Type B pancreatic cell (in vitro differentiated cells): ENCODE data around the gene ABCB8. TPM values are rescaled to one million over a fixed set of nuclear protein-coding genes. Genes with fewer than 3 reads are reported as not detected.
A peak's percentile ranks its signal among the peaks of the same experiment; 100 is the strongest.

Experiments used
- DNase-seq: peaks from one replicate; pipeline ENCODE4 v3.0.0; 2021; ENCODE audit warnings: mixed read lengths; ENCODE audit not compliant: unreplicated experiment; ENCODE audit errors: extremely low spot score
- H3K27ac Mint-ChIP-seq: 2 replicates; pipeline ENCODE4 v1.8.0; 2021; ENCODE audit warnings: mild to moderate bottlenecking, mixed read lengths
- H3K27me3 Mint-ChIP-seq: 2 replicates; pipeline ENCODE4 v1.8.0; 2021; ENCODE audit warnings: mixed read lengths
- H3K36me3 Mint-ChIP-seq: 2 replicates; pipeline ENCODE4 v1.8.0; 2021; ENCODE audit warnings: mixed read lengths
- H3K4me1 Mint-ChIP-seq: one replicate; pipeline ENCODE4 v1.8.0; 2021; ENCODE audit warnings: mixed read lengths; ENCODE audit not compliant: unreplicated experiment
- H3K4me3 Mint-ChIP-seq: 2 replicates; pipeline ENCODE4 v1.8.0; 2021; ENCODE audit warnings: mild to moderate bottlenecking, mixed read lengths
- H3K9me3 Mint-ChIP-seq: 2 replicates; pipeline ENCODE4 v1.8.0; 2021; ENCODE audit warnings: mixed read lengths
- total RNA-seq: library from RNA; stranded (reverse); gene quantifications from 2 replicates; pipeline ENCODE4 v1.2.1, GENCODE V29; 2021; ENCODE audit warnings: low replicate concordance
- TF ChIP-seq, protein P1 (sequence below): fragments of 200-600 bp; sonication (generic); conservative IDR thresholded peaks from 2 replicates; pipeline ENCODE4 v1.5.0; 2021; ENCODE audit warnings: antibody characterized with exemption, mild to moderate bottlenecking

Gene ABCB8
- total RNA-seq, 1 donor from 2014 or later, result 45.5 TPM

DNA sequence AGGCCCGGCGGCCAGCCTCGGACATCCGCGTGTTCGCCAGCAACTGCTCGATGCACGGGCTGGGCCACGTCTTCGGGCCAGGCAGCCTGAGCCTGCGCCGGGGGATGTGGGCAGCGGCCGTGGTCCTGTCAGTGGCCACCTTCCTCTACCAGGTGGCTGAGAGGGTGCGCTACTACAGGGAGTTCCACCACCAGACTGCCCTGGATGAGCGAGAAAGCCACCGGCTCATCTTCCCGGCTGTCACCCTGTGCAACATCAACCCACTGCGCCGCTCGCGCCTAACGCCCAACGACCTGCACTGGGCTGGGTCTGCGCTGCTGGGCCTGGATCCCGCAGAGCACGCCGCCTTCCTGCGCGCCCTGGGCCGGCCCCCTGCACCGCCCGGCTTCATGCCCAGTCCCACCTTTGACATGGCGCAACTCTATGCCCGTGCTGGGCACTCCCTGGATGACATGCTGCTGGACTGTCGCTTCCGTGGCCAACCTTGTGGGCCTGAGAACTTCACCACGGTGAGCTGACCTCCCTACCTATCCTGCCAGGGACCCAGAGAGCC lies 20.7 kb downstream of the ABCB8 start:
- Mint-ChIP-seq H3K9me3 (no peaks in the 10 kb centered on the region), H3K27me3 (peaks cover 20% of the 10 kb centered on the region), H3K36me3 (peaks cover 4% of the 10 kb centered on the region), H3K4me1 (peaks cover 5% of the 10 kb centered on the region), H3K27ac (no peak overlapping the region), H3K4me3 (no peak overlapping the region)
- no peak for DNase-seq
- TF ChIP-seq, protein P1, sequence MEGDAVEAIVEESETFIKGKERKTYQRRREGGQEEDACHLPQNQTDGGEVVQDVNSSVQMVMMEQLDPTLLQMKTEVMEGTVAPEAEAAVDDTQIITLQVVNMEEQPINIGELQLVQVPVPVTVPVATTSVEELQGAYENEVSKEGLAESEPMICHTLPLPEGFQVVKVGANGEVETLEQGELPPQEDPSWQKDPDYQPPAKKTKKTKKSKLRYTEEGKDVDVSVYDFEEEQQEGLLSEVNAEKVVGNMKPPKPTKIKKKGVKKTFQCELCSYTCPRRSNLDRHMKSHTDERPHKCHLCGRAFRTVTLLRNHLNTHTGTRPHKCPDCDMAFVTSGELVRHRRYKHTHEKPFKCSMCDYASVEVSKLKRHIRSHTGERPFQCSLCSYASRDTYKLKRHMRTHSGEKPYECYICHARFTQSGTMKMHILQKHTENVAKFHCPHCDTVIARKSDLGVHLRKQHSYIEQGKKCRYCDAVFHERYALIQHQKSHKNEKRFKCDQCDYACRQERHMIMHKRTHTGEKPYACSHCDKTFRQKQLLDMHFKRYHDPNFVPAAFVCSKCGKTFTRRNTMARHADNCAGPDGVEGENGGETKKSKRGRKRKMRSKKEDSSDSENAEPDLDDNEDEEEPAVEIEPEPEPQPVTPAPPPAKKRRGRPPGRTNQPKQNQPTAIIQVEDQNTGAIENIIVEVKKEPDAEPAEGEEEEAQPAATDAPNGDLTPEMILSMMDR, result no peak

- Mint-ChIP-seq H3K4me3 (no peak overlapping the region), H3K27ac (no peak overlapping the region), H3K4me1 (peaks cover 6% of the 10 kb centered on the region), H3K36me3 (peaks cover 4% of the 10 kb centered on the region), H3K27me3 (peaks cover 20% of the 10 kb centered on the region), H3K9me3 (no peaks in the 10 kb centered on the region)
- TF ChIP-seq, protein P1, result no peak
- no peak for DNase-seq
Observed at GRCh38 chr7:151051108-151051507, 22.9 kb downstream of the ABCB8 start.

DNA sequence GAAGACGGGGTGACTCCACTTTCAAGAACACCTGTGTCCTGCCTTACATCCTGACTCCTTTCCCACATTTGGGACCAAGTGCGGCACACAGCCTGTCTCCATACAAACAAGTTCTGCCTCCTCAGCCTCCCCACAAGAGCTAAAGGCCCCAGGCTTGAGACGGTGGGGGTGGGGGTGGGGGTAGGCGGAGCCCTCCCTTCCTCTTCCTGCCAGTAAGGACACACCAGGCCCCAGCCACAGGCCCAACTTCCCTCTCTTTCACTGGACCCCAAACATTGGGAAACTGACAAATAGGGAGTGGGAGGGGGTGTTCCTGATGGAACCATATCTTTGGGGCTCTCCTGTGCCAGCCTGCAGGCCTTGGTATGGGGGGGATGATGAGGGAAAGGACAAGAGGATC lies 24.8 kb downstream of the ABCB8 start:
- TF ChIP-seq, protein P1, result no peak
- Mint-ChIP-seq H3K4me1 (peaks cover 16% of the 10 kb centered on the region), H3K4me3 (no peak overlapping the region), H3K27me3 (peaks cover 17% of the 10 kb centered on the region), H3K36me3 (peaks cover 4% of the 10 kb centered on the region), H3K27ac (no peak overlapping the region), H3K9me3 (no peaks in the 10 kb centered on the region)
- no peak for DNase-seq

- Mint-ChIP-seq H3K4me1 (peaks cover 21% of the 10 kb centered on the region), H3K27ac (no peak overlapping the region), H3K36me3 (peaks cover 4% of the 10 kb centered on the region), H3K4me3 (no peak overlapping the region), H3K27me3 (peaks cover 17% of the 10 kb centered on the region), H3K9me3 (no peaks in the 10 kb centered on the region)
- DNase-seq, result no peak
- TF ChIP-seq, protein P1, result no peak
Observed at GRCh38 chr7:151053751-151054150, 25.5 kb downstream of the ABCB8 start.

- no peaks in the 10 kb centered on the region for H3K9me3 Mint-ChIP-seq
- H3K36me3 Mint-ChIP-seq, result peaks cover 4% of the 10 kb centered on the region
- DNase-seq, result no peak
- H3K27ac Mint-ChIP-seq, result peak overlapping the region; percentile 96
- TF ChIP-seq, protein P1, result peak; percentile 17
- peak overlapping the region; percentile 98 for H3K4me3 Mint-ChIP-seq
- H3K27me3 Mint-ChIP-seq, result peaks cover 5% of the 10 kb centered on the region
- H3K4me1 Mint-ChIP-seq, result peaks cover 26% of the 10 kb centered on the region
Observed at GRCh38 chr7:151056283-151056665, 28.0 kb downstream of the ABCB8 start.
